Activated naive CD8-positive, alpha-beta T cell treated with anti-CD3 and anti-CD28 coated beads, Interleukin-2, amount 50 U/mL, for 16 hours (primary cell): Measurements from ENCODE around the gene ADCY9.
A peak's percentile ranks its signal among the peaks of the same experiment; 100 is the strongest.

Source experiments
- DNase-seq: peaks from one replicate; pipeline ENCODE4 v3.0.0-alpha.2; 2020; ENCODE audit warnings: low read depth, low spot score

The ADCY9 gene

DNA sequence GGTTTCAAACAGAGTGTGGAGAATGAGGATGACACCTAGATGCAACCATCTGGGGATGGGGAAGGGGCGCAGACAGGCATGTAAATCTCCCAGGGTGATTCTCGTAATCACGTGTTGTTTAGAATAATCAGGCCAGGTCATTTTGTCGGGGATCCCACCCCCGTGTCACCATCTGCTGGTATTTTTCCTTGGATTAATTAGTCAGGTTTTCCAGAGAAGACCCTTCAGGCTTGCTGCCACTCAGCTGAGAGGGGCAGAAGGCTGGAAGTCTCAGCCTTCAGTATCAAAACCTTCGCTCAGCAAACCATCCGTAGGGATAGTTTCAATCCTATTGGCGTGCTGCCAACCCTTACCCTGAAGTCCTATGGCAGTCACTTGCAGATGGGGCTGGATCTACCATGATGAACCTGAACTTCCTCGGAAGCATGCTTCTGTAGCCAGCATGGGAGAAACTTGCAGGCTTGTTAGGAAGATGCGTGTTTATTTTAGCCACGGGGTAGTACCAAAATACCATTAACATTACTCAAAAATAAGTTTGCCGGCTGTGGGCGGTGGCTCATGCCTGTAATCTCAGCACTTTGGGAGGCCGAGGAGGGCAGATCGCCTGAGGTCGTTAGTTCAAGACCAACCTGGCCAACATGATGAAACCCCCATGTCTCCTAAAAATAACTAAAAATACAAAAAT lies 7.5 kb upstream of the ADCY9 start:
- no peak for DNase-seq

DNA sequence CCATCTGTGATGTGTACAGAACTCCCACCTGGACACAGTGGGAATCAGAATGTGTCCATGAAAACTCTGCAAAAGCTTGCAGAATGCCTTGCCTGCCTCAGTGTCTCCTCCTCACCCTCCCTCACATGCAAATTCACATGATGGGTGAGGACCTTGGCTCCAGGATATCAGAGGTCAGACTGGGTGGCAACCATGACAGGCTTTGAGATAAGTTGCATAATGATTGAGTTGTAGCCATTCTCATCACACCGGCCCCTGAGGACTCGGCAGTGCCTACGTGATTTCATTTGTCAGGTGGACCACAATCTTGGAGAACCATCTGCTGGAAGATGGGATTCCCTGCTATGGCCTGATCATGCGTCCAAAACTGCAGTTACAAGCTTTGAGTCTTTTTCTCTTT lies 3.9 kb upstream of the ADCY9 start:
- DNase-seq, result no peak

DNA sequence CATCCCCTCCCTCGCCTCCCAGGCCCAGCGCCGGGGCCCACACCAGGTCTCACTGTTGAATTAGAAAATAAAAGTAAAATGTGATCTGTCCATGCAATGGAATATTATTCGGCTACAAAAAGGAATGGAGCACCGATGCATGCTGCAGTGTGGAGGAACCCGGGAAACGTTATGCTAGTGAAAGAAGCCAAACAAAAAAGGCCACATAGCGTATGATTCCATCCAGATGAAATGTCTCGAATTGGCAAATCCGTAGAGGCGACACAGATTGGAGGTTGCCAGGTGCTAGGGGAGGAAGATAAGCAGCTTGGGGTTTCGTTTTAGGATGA lies 972 bp upstream of the ADCY9 start:
- DNase-seq, result no peak

DNA sequence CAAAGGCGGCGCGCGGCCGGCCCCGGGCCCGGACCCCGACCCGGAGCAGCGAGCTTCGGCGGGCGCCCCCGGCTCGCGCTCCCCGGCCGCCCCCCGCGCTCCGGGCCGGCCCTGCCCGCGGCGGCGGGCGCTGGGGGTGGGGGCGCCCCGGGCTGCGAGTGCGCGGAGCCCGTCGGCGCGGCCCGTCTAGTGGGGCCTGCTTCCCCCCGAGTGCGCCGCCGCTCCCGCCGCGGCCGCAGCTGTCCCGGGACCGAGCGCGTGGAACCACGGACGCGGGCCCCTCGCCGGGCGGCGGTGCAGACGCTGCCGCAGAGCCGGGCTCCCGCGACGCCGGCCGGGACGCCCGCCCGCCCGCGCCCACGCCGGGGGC lies 308 bp downstream of the ADCY9 start:
- no peak for DNase-seq

DNA sequence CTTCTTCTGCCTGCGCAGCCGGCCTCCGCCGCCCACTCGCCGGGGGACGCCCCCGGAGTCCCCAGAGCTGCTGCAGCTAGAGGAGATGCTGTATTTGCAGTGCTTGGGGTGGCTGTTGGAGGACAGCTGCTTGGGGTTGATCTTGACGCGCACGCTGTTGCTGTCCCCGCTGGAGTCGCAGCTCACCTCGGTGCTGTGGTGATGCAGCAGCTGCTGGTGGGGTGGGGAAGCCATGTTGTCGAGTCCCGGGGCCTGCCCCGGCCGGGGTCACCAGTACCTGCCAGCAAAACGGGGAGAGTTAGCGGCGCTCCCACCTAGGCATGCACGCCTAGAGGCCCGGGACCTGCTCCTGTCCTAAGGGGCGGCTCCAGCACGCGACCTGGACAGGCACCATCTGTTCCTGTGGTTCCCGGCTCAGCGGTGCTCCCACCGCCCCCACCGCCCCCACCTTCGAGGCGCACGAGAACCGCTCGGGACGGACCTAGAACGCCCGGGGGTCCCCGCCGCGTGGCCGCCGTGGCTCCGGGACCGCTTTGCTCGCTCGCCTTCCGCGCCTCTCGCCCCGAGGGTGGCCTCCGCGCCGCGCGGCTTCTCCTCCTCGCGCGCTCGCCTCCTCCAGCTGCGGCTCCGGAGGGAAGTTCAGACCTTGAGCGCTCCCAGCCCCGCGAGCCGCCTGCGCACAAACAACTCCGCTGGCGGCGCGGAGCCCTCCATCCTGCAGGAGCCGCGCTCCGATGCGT lies 863 bp downstream of the ADCY9 start:
- DNase-seq, result peak; percentile 10

DNA sequence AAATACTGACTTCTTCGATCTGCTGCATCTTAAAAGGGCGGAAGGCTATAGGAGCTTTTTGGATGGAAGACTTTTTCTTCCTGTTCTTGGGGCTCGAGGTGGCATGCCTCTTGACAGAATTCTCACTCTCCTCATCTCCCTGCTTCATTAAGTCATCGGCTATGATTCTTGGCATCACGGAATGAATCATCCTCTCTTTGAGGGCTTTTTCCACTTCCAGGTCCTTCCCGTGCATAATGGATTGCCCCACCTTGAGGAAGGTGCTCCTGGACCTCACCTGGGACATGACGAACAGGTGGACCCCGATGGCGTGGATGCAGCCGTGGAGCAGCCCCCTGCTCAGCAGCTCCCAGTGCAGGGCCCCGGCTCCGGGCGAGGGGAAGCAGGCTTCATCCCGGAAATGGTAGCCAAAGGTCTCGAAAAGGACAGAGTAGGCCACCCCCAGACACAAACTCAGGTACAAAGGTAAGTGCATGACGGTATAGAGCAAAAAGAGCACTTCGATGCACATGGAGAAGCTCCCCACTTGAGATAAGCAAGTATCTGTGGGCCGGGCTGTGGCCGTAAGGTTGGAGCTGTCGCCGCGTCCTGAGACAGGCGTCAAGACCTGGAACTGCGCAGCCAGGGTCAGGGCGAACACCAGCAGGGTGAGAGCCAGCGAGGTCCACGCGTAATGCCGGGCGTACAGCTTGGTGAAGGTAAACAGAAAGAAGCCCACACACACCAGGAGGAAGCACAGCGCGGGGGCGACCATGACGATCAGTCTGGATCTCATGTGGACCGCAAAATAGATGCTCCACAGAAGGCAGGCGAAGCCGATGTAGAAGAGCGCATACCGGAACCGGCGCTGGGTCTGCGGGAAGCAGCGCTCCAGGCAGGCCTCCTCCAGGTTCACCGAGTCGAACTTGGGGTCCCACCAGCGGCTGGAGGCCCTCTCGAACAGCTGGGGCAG lies 1.7 kb downstream of the ADCY9 start:
- no peak for DNase-seq

DNA sequence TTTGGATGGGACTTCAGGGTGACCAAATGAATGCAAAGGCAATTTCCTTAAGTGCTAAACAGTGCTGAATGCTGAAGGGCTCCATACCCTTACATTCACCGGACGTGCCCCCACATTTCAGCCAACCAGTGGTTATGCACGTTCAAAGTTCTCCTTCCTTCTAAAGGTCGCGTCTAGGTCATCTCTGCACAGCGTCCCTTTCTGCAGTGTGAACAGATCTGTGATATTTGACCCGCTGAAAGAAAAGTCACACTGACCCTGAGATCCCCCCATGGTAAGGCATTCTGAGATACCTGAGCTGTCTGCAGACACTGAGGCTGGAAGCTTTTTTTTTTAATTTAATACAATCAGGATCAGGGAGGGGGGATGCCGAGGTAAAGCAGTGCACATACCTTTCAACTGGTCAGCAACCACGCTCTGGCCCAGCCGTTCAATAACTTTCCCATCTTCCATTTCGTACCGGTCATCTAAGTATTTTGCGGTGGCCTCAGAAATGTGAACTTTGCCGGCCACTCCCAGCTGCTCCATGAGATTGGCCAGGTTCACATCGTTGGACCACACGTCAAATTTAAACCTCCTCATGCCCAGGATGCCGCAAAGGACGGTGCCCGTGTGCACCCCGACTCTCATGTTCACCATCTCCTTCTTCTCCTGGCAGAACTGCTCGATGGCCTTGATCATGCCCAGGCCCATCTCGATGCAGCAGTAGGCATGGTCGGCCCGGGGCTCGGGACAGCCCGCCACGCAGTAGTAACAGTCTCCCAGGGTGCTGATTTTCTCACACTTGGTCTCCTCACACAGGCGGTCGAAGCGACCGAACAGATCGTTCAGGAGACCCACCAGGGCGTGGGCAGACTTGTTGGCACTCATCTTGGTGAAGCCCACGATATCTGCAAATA lies 2.6 kb downstream of the ADCY9 start:
- no peak for DNase-seq

DNA sequence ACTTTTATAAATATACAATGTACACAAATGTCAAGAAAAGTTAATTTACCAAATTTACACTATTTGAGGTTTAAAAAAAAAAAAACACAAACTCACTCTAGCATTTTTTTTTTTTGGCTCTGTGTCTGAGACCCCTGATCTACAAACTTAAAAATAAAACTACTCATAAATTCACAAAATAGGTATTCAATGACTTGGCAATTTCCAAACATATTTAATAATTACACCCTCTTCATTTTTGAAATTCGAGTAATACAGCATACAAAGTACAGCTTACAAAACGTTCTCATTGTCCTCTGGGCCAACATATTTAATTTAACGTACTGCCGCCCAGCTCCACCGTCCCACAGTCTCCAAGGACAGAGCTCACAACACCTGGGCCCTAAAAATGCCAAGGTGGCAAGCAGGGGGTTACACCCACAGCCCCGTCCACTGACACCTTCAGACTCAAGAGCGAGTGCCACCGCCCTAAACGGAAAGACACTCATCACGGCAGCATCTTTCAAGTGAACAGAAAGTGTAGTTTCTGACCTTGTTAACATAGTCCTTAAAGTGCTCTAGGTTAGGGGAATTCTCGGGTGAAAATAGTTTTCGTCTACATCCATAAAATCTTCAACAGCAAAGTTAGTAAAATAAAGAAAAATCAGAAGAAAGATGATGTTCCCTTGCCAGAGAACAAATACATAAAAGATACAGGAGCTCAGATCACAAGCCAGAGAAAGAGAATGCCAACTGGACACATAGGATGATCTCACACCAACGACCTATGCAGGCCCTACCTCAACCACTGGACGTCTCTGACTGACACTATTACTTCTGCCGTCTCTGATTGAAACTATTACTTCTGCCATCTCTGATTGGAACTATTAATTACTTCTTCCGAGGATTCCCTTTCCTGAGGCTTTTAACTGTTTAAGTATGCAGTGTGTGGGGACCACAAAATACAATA lies 4.2 kb downstream of the ADCY9 start:
- no peak for DNase-seq

DNA sequence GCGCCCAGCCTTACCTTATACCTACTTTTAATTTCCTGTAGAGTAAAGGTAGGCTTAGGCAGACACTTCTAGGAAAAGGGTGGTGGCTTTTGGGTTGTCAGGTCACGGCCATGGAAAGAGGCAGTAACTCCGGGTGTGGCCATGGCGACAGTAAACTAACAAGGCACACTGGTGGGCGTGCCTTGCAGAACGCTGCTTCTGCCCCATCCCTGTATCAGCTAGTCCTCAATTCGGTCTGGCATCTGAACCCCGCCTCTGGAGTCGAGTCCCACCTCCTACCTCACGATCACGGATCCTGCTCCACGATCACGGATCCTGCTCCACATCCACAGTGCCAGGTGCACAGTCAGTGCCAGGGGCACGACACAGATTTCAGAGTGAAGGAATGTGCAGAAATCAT lies 5.6 kb downstream of the ADCY9 start:
- DNase-seq, result no peak

DNA sequence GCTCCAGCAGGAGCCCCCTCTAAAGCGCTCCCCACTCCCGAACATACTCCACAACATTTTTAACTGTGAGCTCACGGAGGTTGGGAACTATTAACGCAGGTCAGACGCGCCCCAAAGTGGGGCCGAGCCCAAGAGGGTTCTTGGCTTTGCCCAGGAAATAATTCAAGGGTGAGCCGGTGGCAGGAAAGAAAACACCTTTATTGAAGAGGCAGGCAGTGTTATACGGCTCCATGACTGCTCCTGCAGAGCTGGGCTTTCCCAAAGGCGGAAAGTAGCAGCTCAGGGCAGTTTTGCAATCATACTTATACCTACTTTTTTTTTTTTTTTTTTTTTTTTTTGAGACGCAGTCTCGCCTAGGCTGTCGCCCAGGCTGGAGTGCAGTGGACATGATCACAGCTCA lies 6.2 kb downstream of the ADCY9 start:
- DNase-seq, result no peak

DNA sequence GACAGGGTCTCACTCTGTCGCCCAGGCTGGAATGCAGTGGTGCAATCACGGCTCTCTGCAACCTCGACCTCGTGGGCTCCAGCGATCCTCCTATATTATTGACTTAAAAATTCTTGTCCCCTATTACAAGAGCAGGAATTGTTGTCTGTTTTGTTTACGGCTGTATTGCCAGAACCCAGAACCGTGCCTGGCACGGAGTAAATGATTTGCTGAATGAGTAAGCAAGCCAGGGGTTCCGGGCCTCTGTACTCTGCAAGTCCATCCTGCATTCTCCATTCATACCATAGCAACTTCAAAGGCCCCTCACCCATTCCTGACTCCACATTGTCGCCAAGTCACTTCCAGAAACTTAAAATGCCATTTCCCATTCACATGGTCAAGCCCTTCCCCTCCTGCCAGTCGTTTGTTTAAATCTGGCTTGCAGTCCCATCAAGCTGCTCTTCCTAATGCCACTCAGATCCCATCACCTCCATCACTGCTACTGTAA lies 6.9 kb downstream of the ADCY9 start:
- DNase-seq, result no peak

DNA sequence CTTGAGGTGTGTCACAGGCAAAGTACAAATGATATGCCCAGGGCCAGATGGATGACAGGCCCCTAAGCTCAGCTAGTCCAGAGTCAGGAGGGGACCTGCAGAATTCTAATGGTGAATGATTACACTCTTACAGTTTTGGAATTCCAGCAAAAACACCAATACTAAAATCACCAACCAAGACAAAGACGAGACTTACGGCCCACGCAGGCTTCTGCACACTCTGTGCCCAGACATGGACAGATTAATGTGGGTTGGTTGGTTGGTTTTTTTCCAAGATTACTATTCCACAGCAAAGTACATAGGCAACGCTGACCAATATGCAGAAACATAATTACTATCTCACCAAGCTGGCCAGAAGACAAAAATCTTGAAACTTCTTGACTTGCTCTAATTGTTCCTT lies 9.7 kb downstream of the ADCY9 start:
- DNase-seq, result no peak

DNA sequence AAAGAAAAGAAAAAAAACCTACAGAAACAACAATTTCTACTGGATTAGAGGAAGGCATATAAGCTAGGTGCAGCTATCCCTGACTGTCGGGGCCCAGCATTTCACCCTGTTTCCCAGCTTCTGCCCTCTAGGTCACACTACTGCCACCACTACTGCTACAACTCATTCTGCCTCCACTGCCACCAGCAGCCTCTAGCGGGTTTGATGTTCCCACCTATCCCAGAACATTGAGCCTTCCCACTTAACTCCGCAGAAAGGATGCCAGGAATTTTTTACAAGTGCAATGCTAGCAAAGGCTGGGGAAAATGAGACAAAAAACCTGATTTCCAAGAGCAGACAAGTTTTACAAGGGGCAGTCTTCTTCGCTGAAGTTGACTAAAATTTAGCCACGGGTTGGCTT lies 10.4 kb downstream of the ADCY9 start:
- DNase-seq, result no peak

DNA sequence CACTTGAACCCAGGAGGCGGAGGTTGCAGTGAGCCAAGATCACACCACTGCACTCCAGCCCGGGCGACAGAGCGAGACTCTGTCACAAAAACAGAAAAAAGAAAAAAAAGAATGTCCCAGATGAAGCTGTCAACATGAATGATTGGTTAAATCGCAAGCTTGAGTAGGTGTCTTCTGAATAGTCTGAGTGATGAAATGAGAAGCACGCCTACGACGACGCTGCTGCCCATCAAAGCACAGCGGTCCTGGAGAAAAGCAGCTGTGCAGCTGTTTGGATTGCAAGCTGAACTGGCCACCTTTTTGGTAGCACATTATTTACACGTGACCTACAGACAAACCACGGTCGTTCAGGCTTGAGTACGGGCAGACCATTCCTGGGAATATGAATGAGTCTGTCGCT lies 12.5 kb downstream of the ADCY9 start:
- no peak for DNase-seq

DNA sequence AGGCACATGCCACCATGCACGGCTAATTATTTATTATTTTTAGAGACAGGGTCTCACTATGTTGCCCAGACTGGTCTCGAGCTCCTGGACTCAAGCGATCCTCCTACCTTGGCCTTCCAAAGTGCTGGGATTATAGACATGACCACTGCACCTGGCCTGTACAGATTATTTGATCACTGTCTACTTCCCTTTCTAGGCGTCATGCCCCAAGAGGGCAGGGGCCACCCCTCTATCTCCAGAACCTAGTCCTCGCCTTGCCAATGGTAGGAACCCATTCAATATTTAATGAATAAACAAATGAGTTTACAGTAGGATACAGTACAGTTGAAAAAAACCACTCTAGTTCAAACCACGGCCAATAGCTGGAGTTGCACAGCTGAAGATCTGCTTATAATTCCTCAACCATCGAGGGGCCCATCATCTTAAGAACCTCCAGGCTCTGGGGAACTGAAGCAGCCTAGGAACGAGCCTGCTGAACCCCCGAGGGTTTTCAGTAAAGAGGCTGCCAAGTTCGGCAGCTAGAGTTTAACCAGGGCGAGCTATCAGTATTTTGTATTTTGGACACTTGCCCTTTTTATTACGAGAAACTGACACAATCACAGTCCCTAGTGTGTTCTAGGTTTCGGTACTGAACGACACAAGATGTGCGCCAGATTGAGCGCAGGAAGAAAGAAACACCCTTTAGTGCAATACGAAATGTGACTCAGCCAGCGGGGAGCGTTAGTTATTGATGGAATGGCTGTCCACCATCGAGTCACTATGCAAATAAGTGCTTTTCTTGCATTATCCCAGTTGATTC lies 14.6 kb downstream of the ADCY9 start:
- no peak for DNase-seq

DNA sequence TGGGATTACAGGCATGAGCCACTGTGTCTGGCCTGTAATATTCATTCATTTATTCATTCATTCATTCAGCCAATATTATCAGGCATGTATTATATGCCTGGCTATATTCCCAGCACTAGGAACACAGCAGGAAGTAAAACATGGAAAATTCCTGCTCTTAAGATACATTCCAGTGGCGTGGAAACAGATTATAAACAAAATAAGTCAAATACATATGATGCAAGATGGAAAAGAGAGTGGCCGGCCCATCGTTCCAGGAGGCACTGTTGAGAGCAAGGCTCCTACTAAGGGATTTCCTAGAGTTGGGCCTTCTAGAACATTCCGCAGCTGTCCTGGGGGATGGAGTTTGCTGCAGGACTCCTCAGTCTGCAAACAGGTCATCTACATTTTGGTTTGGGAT lies 17.7 kb downstream of the ADCY9 start:
- DNase-seq, result no peak

DNA sequence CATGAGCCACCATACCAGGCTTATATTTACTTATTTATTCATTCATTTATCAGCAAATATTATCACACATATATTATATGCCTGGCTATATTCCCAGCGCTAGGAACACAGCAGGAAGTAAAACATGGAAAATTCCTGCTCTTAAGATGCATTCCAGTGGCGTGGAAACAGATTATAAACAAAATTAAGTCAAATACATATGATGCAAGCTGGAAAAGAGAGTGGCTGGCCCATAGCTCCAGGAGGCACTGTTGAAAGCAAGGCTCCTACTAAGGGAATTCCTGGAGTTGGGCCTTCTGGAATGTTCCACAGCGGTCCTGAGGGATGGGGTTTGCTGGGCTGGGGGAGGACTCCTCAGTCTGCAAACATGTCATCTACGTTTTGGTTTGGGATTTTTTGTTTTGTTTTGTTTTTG lies 18.4 kb downstream of the ADCY9 start:
- DNase-seq, result no peak

DNA sequence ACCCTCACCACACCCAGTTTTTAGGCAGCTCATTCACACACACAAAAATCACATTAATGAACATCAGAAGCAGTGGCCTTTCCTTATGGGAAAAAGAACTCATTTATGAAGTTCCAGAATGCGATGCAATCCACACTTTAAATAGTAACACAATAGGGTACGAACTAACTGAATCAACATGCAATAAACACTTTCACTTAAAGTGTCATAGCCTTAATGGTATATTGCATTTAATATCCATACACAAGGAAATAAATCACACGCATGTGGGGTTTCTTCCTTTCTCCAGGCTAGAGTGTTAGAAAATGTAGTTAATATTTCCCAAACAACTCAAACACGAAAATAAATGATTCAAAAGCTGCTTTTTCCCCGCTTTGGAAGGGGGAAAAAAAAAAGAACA lies 19.7 kb downstream of the ADCY9 start:
- DNase-seq, result no peak

DNA sequence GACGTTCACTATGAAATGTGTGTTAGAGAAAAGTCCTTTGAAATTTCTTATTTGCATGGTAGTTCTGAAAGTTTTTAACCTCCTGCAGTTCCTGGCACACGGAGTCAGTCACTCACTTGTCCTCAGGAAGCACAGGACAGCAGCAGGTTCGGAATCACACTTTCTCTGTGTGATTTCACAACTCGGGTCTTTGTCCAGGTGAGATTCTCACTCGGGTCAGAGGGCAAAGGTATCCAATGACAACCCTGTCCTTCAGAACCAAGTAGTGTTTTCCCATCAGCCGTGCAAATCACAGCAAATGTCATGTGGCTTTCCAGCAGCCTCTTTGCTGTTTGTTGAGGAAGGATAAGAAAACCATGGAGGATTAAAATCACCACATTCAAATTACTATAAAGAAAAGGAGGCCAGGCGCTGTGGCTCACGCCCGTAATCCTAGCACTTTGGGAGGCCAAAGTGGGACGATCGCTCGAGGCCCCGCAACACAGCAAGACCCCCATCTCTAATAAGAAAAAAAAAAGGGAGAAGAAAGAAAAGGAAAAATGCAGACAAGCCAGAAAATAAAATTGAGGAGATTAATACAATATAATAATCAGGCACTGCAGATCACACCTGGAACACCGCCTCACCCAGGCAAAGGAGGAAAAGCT lies 22.0 kb downstream of the ADCY9 start:
- DNase-seq, result no peak
